HG03460 (cell line): ENCODE results near the gene LAMB4.

Experiments used
- ATAC-seq: cut with Tn5 transposase; IDR thresholded peaks from one replicate; pipeline ENCODE4 v1.9.1; 2021; ENCODE audit not compliant: unreplicated experiment

The LAMB4 gene

GRCh38 chr7:108142675-108143259 is 12.6 kb upstream of the LAMB4 start:
- no peak for ATAC-seq

- ATAC-seq = no peak
Observed at GRCh38 chr7:108142180-108142579, 12.0 kb upstream of the LAMB4 start.

DNA sequence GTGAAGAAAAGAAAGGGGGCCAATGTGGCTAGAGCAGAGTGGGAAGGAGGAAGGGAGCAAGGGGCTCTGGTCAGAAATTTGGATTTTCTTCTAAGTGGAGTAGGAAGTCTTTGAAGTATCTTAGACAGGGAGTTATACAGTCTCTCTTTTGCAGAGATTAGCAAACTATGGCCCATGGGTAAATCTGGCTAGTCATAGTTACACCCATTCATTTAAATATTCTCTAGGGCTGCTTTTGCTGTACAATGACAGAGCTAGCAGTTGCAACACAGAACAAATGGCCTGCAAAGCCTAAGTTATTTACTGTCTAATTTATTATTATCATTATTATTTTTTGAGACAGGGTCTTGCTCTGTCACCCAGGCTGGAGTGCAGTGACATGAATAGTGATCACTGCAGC is 10.5 kb upstream of the LAMB4 start:
- no peak for ATAC-seq

GRCh38 chr7:108138911-108139310 is 8.8 kb upstream of the LAMB4 start:
- no peak for ATAC-seq

- no peak for ATAC-seq
Observed at GRCh38 chr7:108137993-108138392, 7.8 kb upstream of the LAMB4 start.

- no peak for ATAC-seq
Observed at GRCh38 chr7:108137040-108137439, 6.9 kb upstream of the LAMB4 start.

GRCh38 chr7:108136191-108136688 is 6.1 kb upstream of the LAMB4 start:
- peak; percentile 16 for ATAC-seq

GRCh38 chr7:108135446-108136190 is 5.5 kb upstream of the LAMB4 start:
- ATAC-seq = peak; percentile 98

DNA sequence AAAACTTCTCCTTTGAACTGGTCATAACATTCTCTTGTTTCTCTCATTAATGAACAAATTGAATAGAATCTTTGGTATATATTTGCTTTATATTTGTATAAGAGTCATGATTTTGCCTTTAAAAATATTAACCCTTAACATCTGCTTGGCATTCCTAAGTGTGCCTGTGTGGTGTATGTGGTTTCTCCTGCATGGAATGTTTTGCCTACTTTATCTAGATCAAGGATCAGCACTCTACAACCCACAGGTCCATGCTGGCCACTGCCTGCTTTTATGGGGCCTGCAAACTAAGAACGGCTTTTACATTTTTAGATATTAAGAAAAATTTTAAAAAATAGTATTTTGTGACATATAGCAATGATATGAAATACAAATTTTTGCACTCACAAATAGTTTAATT is 4.3 kb upstream of the LAMB4 start:
- ATAC-seq = no peak

GRCh38 chr7:108132551-108133265 is 2.5 kb upstream of the LAMB4 start:
- ATAC-seq = no peak

GRCh38 chr7:108129018-108129965 is 869 bp downstream of the LAMB4 start:
- ATAC-seq = no peak

- no peak for ATAC-seq
Observed at GRCh38 chr7:108128514-108128913, 1.6 kb downstream of the LAMB4 start.

DNA sequence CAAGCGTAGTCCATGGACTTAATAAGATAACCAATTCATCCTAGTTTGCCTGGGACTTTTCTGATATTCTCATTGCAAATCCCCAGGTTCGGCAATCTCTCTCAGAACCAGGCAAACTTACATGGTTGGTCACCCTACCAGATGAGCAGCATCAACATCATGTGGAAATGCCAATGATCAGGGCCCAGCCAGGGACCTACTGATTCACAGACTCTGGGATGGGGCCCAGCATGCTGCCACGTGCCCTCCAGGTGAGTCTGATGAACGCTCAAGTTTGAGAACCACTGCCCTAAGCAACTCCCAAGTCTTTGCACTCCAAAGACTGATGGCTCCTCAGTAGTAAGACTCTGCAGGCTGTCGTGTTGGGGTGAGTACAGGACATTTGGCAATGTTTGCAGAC is 2.7 kb downstream of the LAMB4 start:
- no peak for ATAC-seq

DNA sequence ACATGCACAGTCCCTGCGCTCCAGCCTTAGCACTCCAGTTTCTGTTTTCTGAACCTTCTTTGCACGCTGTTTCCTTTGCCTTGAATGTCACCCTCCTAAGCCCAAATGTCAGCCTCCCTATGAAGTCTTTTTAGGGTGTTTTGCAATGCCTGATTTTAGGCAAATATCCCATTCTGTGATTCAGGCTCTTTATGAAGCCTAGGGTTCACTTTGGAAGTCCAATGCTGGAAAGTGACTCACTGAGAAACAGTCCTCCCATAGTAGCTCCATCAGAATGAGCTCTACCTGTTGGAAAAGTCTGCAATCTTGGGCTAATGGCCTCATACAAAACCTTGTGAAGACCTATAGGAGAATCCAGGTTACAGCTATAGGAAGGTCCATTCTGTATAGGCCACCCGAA is 5.3 kb downstream of the LAMB4 start:
- ATAC-seq = no peak

GRCh38 chr7:108122181-108122580 is 8.0 kb downstream of the LAMB4 start:
- ATAC-seq = no peak

DNA sequence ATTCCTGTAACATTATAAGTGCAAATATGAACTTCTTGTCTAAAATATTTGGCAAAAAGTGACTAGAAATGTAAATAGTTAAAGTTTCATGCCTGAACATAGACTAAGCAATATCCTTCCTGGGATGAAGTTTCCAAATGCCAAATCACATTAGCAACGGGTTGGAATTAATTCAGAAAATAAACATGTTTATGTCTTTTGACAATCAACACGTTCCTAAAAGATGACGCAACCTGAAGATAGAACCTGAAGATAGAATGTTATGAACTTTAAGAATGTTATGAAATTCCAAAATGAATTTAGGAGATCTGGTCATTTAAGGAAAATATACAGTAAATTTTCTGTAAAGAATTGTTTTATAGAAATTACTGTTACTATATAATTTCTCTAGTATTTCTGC is 9.2 kb downstream of the LAMB4 start:
- ATAC-seq = no peak

DNA sequence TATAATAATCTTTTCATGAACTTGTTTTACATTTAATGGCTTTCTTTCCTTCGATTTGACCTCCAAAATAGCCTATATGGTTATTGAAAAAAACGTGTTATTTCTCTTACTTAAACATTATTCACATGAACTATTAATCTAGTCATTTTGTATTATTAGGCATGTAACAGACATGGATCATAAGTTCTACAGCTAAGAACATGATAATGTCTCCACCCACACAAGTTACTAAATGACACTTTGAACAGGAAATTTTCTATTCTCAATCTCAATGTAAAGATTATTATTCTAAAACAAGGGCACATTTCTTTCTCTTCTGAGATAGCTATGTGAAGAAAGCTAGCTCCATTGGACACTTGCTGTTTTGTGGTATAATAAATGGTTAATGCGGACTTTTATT is 10.0 kb downstream of the LAMB4 start:
- ATAC-seq = no peak

DNA sequence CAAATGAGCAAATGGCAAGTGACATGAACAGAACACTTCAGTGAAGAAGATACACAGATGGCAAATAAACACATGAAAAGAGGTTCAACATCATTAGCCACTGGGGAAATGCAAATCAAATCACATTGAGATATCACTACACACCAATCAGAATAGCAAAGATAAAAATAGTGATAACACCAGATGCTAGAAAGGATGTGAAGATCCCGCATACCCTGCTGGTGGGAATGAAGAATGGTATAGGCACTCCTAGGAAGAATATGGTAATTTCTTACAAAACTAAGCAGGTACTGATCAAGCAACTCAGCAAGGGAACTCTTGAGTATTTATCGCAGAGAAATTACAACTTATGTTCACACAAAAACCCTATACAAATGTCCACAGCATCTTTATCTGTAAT is 11.2 kb downstream of the LAMB4 start:
- no peak for ATAC-seq

GRCh38 chr7:108114117-108114841 is 15.9 kb downstream of the LAMB4 start:
- ATAC-seq = peak; percentile 88

- ATAC-seq = no peak
Observed at GRCh38 chr7:108112683-108113082, 17.5 kb downstream of the LAMB4 start.
